ENCODE data around the gene METTL16.

Gene METTL16

DNA sequence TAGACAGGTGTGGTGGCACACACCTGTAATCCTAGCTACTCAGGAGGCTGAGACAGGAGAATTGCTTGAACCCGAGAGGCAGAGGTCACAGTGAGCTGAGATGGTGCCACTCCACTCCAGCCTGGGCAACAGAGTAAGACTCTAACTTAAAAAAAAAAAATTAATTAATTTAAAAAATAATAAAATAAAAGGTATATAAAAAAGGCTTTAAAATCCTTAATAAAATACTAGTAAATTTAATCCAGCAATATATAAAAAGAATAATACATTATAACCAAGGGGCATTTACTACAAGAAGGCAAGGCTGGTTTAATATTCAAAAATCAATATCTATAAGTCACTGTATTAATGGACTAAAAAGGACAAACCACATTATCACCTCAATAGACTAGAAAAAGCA lies 66.0 kb downstream of the METTL16 start:
- DNase-seq, result no peak

GRCh38 chr17:2444382-2444781 lies 67.3 kb downstream of the METTL16 start:
- DNase-seq, result no peak

GRCh38 chr17:2442166-2442565 lies 69.5 kb downstream of the METTL16 start:
- DNase-seq, result no peak

DNA sequence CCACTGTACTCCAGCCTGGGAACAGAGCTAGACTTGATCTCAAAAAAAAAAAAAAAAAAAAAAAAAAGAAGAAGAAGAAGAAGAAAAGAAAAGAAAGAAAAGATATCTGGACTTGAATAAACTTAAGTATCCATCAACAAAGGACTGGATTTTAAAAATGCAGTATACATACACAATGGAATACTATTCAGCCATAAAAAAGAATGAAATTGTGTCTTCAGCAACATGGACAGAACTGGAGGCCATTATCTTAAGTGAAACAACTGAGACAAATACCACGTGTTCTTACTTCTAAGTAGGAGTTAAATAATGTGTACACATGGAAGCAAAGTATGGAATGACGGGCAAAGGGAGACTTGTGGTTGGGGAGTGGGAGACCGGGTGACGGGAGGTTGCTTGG lies 70.8 kb downstream of the METTL16 start:
- DNase-seq, result no peak

- DNase-seq, result peak; percentile 39
Observed at GRCh38 chr17:2439997-2440396, 71.7 kb downstream of the METTL16 start.

GRCh38 chr17:2438823-2439222 lies 72.9 kb downstream of the METTL16 start:
- DNase-seq, result peak; percentile 53

DNA sequence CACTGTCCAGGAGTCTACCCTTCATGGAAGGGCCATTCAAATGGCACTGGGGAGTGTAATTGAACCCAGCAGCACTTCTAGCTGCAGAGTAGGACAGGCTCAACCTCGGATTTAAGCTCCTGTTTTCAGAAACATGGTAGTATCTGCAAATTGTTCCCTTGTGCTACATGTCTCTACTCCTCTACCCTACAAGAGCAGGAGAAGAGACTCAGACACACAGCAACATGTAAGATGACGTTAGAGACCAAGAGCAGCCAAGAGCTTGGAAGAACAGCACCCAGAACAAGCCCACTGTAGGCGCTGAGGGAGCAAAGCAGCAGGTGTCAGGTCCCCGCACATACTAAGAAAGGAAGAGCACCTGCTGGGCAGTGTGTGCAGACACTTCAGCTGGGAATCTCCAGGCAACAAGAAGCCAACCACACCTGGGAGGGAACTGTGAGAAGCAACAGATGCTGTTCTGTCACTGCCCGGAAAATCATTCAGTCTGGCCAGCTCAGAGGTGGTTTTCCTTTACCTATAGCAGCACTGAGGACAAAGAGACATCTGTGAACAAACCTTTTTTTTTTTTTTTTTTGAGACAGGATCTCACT lies 75.3 kb downstream of the METTL16 start:
- no peak for DNase-seq

DNA sequence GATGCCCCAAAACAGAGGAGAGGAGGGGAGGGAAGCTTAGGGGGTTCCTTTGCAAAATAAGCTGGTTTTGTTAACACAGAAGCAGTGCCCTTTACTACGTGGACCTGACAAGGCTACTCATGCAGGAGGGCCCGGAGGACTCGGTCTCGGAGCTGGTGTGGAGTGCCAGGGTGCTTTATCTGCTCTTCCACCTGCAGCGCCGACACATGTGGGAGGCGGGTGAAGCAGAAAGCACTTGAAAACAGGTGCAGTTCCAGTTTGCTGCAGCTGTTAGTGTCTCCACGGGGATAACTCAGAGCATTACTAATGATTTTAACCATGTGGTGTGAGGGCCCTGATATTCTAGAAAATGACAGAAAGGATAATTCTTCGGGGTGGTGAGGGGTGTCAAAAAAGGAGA lies 75.8 kb downstream of the METTL16 start:
- no peak for DNase-seq

DNA sequence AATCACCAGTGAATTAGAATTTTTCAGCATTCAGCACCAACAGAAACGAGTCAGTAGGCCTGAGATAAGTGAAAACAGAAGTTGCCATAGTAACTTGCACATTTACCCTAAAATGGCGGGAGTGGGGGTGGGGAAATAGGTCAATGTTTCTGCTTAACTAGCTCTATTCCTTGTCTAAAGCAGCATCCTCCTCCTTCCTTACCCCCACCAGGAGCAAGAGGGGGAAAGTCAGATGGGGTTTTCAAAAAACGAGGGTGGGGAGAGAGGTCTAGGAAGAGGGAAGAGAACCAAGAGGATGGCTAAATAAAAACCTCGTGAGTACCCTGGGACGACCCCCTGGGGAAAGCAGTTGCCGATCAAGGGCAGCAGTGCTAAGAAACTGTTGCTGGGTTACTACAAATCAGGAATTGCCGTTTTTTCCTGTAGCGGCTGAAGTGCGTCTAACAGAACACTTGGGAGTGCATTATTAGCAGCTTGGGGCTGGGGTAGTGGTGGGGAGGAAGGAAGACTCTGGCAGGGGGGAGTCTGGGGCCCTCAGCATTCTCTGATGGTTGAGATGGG lies 76.4 kb downstream of the METTL16 start:
- peak; percentile 50 for DNase-seq

GRCh38 chr17:2433696-2434095 lies 78.0 kb downstream of the METTL16 start:
- DNase-seq, result peak; percentile 46

- no peak for DNase-seq
Observed at GRCh38 chr17:2427910-2428309, 83.8 kb downstream of the METTL16 start.

- no peak for DNase-seq
Observed at GRCh38 chr17:2427215-2427614, 84.5 kb downstream of the METTL16 start.

- DNase-seq, result no peak
Observed at GRCh38 chr17:2423271-2423670, 88.4 kb downstream of the METTL16 start.

DNA sequence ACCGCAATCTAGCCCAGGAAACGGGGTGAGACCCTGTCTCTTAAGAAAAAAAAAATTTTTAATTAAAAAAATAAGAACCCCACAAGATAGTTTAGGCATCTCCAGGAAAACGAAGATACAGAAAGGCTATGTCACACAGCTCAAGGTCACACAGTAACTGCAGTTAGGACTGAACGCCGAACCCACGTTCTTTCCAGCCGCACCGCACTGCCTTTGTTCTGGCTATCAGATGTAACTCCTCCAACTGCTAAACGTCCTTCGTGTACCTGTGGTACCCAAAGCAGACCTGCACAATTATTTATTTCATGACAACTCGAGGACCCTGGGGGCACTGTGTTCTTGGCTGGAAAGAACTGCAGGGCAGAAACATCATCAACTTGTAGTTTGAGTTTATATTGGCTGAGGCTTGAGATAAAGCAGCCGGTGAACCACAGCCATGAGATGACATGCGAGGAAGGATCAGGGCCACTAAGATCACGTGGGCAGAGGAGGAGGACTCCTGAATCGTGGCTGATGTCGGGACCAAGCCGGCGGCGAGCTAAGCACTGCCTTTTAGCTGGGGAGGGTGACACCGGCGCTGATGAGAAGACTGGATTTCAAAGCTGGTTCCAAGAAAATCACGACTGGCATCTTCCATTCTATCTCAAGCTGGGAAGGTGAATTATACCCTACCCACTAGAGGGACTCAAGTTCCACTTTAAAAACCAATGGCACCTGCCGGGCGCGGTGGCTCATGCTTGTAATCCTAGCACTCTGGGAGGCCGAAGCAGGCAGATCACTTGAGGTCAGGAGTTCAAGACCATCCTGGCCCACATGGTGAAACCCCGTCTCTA lies 90.2 kb downstream of the METTL16 start:
- no peak for DNase-seq

DNA sequence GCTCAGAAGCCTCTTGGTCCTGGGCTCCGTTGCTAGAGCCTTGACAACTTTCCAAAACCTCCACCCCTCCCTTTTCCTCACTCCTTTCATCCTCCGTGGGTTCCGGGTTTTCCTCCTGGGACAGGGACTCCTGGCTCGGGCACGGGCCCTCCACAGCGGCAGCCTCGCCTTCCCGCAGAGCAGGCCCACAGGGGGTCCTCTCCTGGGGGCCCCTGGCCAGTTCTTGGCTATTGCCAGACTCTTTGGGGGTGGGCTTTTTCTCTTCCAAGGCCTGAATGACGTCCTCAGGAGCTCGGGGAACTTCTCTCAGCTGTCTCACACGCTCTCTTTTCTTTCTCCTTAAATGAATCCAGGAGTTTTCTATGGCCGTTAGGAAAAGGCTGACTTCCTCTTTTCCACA lies 91.5 kb downstream of the METTL16 start:
- DNase-seq, result no peak

DNA sequence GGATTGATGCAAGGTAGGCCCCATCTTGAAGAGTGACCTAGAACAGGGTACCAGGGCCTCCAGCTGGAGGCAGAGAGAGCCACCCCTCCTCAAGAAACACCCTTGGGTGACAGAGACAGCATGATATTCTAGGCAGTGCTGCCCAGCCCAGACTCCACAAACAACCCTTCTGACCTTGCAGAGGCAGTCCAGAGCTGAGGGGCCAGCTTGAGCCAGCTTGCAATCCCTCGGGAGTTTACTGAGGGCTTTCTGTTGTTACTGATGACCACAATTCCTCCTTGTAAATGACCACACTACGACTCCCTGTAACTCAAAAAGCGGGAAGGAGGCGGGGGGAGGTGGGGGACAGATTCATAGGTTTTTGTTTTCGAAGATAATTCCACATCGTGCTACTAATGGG lies 92.2 kb downstream of the METTL16 start:
- DNase-seq, result no peak

- DNase-seq, result no peak
Observed at GRCh38 chr17:2418572-2418971, 93.1 kb downstream of the METTL16 start.

- DNase-seq, result peak; percentile 78
Observed at GRCh38 chr17:2416010-2416734, 95.5 kb downstream of the METTL16 start.

- no peak for DNase-seq
Observed at GRCh38 chr17:2415081-2415480, 96.6 kb downstream of the METTL16 start.

- no peak for DNase-seq
Observed at GRCh38 chr17:2414446-2415064, 97.1 kb downstream of the METTL16 start.

DNA sequence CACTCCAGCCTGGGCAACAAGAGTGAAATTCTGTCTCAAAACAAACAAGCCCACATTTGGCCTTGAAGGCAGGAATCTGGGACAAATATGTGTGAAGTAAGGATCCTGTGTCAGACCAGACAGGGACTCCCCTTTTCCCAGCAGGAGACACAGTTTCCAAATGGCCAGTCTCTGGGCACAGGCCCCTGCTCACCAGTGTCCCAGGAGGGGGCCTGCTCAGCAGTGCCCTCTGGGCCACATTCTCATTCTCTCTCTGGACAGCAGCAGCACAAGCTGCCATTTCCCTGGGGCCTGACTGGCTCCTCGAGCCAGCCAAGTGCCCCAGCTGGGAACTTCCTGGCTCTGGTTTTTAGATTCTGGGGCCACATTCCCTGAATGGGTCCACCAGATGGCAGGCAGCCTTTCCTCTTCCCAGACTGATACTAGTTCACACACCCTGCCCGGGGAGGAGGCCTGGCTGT lies 99.1 kb downstream of the METTL16 start:
- DNase-seq, result no peak

GRCh38 chr17:2410951-2411350 lies 100.7 kb downstream of the METTL16 start:
- no peak for DNase-seq
